Kidney (tissue), 14 donors: Measurements from ENCODE around the gene GNRH2. TPM values are rescaled to one million over a fixed set of nuclear protein-coding genes. Genes with fewer than 3 reads are reported as not detected.
"Not testable (repeated sequence)": the region's sequence is repeated elsewhere in the genome, so short reads cannot be mapped to it uniquely, and the experiment has no call there.

ENCODE experiments used
- DNase-seq, 5 donors: peaks; one replicate each; pipeline ENCODE4 v3.0.0-alpha.2; 2013 to 2020
- FAIRE-seq: peaks from 2 replicates; lab custom pipeline; 2012; peaks lifted over from hg19 to GRCh38; lab: Jason Lieb, UNC
- H3K27ac ChIP-seq, 2 donors: one replicate each; pipeline ENCODE4 v1.7.0; 2013; ENCODE audit warnings: low read depth in 2 of 2, low read length in 2 of 2, inconsistent platforms in 1 of 2
- H3K27me3 ChIP-seq: one replicate; pipeline ENCODE4 v1.7.1; 2013; ENCODE audit warnings: low read length, inconsistent platforms; ENCODE audit not compliant: control insufficient read depth, insufficient read depth
- H3K36me3 ChIP-seq, 3 donors: one replicate each; pipeline versions ENCODE4 v1.7.0 to v1.7.1; 2013; ENCODE audit warnings: low read length in 3 of 3, control low read depth in 1 of 3, inconsistent platforms in 1 of 3; ENCODE audit not compliant: insufficient read depth in 3 of 3, control insufficient read depth in 2 of 3
- H3K4me1 ChIP-seq, 3 donors: one replicate each; pipeline versions ENCODE4 v1.7.0 to v1.7.1; 2013; ENCODE audit warnings: low read length in 3 of 3, inconsistent platforms in 1 of 3, low read depth in 1 of 3; ENCODE audit not compliant: control insufficient read depth in 2 of 3, insufficient read depth in 2 of 3
- H3K4me3 ChIP-seq, 3 donors: one replicate each; pipeline versions ENCODE4 v1.7.0 to v1.8.1; 2013; ENCODE audit warnings: low read length in 3 of 3, control low read depth in 1 of 3, inconsistent platforms in 1 of 3
- H3K9ac ChIP-seq, 3 donors: one replicate each; pipeline versions ENCODE4 v1.7.0 to v1.7.1; 2013; ENCODE audit warnings: low read length in 3 of 3, control low read depth in 1 of 3, inconsistent platforms in 1 of 3
- H3K9me3 ChIP-seq, 3 donors: one replicate each; pipeline versions ENCODE4 v1.7.0 to v1.7.1; 2013; ENCODE audit warnings: low read length in 3 of 3, control low read depth in 1 of 3, inconsistent platforms in 1 of 3; ENCODE audit not compliant: control insufficient read depth in 2 of 3, insufficient read depth in 1 of 3
- intact Hi-C: fragments of 100-400 bp; cut with DNase I; formaldehyde crosslinking; loops from one replicate; pipeline ENCODE4 v1.11.1; 2022
- polyA plus RNA-seq: library from polyadenylated mRNA; stranded (reverse); fragments of 350-450 nt; fragmentation: Illumina TruSeq; extraction: RNeasy Lipid Tissue Mini Kit (QIAGEN cat#74804); gene quantifications from one replicate; pipeline ENCODE4 v1.2.3, GENCODE V29; 2014; ENCODE audit warnings: low read depth, low replicate concordance; ENCODE audit not compliant: insufficient read depth
- total RNA-seq: library from RNA; stranded (reverse); fragmentation: NEBNext Ultra II Directional; extraction: Animal tissue kit (Norgen Biotek cat#: 25700); gene quantifications from one replicate; pipeline ENCODE4 v1.2.1, GENCODE V29; 2021
- TF ChIP-seq, protein P1 (sequence below): IDR thresholded peaks from 3 replicates; pipeline ENCODE4 v1.5.1; 2012; ENCODE audit warnings: mild to moderate bottlenecking, moderate library complexity, borderline replicate concordance; ENCODE audit not compliant: insufficient read depth; ENCODE audit errors: extremely low read depth
- donor health status: control.
- donor health status: control.
- donor health status: control.
- donor health status: control.
- donor health status: control.
- donor health status: DM: yes; HTN: yes; CAD: no.
- donor health status: Normal renal cell carcinoma (clear cell type).

The GNRH2 gene
- total and polyA plus RNA-seq, 2 donors from 2014 or later, result not detected

DNA sequence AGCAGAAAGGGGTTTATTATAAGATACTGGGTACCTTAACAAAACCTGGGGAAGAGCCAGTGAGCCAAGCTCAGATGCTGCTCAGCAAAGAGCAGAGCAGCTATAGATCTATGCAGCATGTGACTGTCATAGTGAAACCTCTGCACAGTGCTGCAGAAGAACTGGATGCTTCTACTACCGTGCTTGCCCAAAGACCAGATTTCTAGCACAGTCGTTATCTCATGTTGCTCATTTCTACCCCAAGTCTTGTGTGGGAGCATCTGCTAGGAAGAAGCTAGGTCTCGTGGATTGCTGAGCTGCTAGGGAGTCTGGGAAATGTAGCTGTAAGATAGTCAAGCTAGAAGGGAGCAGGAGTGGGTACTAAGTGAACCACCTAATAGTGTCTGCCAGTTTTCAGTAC is 31.7 kb upstream of the GNRH2 start:
- Histone ChIP-seq H3K27me3 (no peaks in the 10 kb centered on the region), H3K9ac (no peak overlapping the region), H3K27ac (no peak overlapping the region), H3K36me3 (peaks cover 5 to 11% (median 10%) of the 10 kb centered on the region in 3 donors), H3K9me3 (no peaks in the 10 kb centered on the region), H3K4me3 (no peak overlapping the region), H3K4me1 (no peaks in the 10 kb centered on the region)
- TF ChIP-seq, protein P1, sequence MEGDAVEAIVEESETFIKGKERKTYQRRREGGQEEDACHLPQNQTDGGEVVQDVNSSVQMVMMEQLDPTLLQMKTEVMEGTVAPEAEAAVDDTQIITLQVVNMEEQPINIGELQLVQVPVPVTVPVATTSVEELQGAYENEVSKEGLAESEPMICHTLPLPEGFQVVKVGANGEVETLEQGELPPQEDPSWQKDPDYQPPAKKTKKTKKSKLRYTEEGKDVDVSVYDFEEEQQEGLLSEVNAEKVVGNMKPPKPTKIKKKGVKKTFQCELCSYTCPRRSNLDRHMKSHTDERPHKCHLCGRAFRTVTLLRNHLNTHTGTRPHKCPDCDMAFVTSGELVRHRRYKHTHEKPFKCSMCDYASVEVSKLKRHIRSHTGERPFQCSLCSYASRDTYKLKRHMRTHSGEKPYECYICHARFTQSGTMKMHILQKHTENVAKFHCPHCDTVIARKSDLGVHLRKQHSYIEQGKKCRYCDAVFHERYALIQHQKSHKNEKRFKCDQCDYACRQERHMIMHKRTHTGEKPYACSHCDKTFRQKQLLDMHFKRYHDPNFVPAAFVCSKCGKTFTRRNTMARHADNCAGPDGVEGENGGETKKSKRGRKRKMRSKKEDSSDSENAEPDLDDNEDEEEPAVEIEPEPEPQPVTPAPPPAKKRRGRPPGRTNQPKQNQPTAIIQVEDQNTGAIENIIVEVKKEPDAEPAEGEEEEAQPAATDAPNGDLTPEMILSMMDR, result no peak
- FAIRE-seq, result no peak
- no peak for DNase-seq
- intact Hi-C loops, result no loop called here

GRCh38 chr20:3013771-3014170 is 29.7 kb upstream of the GNRH2 start:
- TF ChIP-seq, protein P1, result no peak
- Histone ChIP-seq H3K27ac (no peak overlapping the region), H3K9ac (no peak overlapping the region), H3K9me3 (no peaks in the 10 kb centered on the region), H3K36me3 (peaks cover 4 to 13% (median 8%) of the 10 kb centered on the region in 3 donors), H3K27me3 (no peaks in the 10 kb centered on the region), H3K4me1 (no peaks in the 10 kb centered on the region), H3K4me3 (no peak overlapping the region)
- FAIRE-seq, result no peak
- DNase-seq, result no peak
- intact Hi-C loops, result no loop called here

DNA sequence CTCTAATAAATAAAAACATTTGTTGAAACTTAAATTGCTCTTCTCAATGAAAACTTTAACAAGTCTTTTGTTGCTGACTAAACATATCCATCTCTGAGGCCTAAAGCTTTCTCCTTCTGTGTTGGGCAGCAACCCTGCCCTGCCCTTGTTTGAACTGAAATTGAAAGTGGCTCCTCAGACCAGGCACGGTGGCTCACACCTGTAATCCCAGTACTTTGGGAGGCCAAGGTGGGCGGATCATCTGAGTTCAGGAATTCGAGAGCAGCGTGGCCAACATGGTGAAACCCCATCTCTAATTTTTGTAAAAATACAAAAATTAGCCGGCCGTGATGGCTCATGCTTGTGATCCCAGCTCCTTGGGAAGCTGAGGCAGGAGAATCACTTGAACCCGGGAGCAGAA is 29.2 kb upstream of the GNRH2 start:
- no peak for DNase-seq
- intact Hi-C loops, result no loop called here
- Histone ChIP-seq H3K9me3 (no peaks in the 10 kb centered on the region), H3K27ac (no peak overlapping the region), H3K4me3 (no peak overlapping the region), H3K36me3 (peaks cover 2 to 13% (median 5%) of the 10 kb centered on the region in 3 donors), H3K9ac (no peak overlapping the region), H3K27me3 (no peaks in the 10 kb centered on the region), H3K4me1 (no peaks in the 10 kb centered on the region)
- TF ChIP-seq, protein P1, result no peak
- FAIRE-seq, result no peak

DNA sequence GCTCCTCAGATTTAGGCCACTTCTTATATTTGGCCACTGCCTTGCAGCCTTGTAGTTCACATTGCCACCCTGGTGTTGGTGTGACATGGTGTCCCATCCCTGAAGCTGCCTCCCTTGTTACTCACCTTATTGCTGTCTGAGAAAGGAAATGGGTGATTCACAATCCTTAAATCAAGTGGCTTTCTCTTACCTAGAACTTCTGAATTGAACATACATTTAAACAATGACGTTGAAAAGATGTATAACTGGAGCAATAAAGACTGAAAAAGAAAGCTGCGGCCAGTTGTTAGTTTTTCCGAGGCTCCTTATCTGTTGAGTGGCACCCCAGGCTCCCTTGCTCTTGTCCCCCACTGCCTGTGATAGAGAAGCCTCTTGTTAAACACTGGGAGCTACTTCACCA is 28.8 kb upstream of the GNRH2 start:
- DNase-seq, result no peak
- intact Hi-C loops, result no loop called here
- Histone ChIP-seq H3K9me3 (no peaks in the 10 kb centered on the region), H3K4me3 (no peak overlapping the region), H3K36me3 (peaks cover 2 to 13% (median 5%) of the 10 kb centered on the region in 3 donors), H3K27me3 (no peaks in the 10 kb centered on the region), H3K27ac (no peak overlapping the region), H3K4me1 (no peaks in the 10 kb centered on the region), H3K9ac (no peak overlapping the region)
- TF ChIP-seq, protein P1, result no peak
- no peak for FAIRE-seq

DNA sequence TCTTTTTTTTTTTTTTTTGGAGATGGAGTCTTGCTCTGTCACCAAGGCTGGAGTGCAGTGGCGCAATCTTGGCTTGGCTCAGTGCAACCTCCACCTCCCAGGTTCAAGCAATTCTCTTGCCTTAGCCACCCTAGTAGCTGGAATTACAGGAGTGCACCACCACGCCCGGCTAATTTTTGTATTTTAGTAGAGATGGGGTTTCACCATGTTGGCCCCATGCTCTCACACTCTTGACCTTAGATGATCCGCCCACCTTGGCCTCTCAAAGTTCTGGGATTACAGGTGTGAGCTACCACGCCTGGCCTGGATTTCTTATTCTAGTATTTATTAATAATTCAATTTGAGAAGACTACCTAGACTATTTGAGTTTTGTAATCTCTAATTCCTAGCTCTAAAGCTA is 28.1 kb upstream of the GNRH2 start:
- H3K9me3 ChIP-seq, FAIRE-seq, H3K27me3 ChIP-seq, H3K27ac ChIP-seq, H3K4me1 ChIP-seq, H3K4me3 ChIP-seq, intact Hi-C loops, H3K9ac ChIP-seq, DNase-seq: not testable (repeated sequence)
- H3K36me3 ChIP-seq, result peaks cover 2 to 13% (median 5%) of the 10 kb centered on the region in 3 donors
